Uterus (tissue), 2 donors: ENCODE measurements around the gene RPL39.

Experiments used
- CTCF ChIP-seq, 4 experiments: fragments of 200-600 bp in 2 of 4; fragments of 450-650 bp in 2 of 4; sonication (generic) in 2 of 4; IDR thresholded peaks; one replicate each; pipeline ENCODE4 v1.5.1; 2016 to 2019; ENCODE audit warnings: antibody characterized with exemption in 4 of 4, mild to moderate bottlenecking in 2 of 4, moderate library complexity in 1 of 4
- POLR2A ChIP-seq, 2 donors: fragments of 450-650 bp; IDR thresholded peaks; one replicate each; pipeline ENCODE4 v1.6.1; 2016; ENCODE audit warnings: antibody characterized with exemption in 2 of 2, mild to moderate bottlenecking in 1 of 2, moderate library complexity in 1 of 2

DNA sequence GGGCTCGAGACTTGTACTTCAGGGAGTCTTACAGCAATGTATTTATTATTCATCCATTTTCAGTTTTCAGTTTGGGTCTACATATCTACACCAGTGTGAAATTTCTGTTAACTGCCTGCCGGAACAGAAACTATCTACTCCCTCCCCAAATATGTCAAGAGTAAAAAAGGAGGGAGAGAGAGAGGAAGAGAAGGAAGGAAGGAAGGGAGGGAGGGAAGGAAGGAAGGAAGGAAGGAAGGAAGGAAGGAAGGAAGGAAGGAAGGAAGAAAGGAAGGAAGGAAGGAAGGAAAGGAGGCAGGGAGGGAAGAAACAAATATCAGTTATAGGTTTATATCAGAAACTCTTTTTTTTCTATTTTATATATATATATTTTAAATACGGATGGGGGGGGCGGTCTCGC lies 12.6 kb downstream of the RPL39 start:
- TF ChIP-seq POLR2A (IDR thresholded peaks at IDR 0.05) (no peak), CTCF (IDR thresholded peaks at IDR 0.05) (no peak)
